GM13977 (cell line): ENCODE measurements around the gene TMEM178B.

Source experiments
- DNase-seq: peaks from one replicate; pipeline ENCODE4 v3.0.0; 2012; ENCODE audit warnings: low spot score
- CTCF ChIP-seq: IDR thresholded peaks from 2 replicates; pipeline ENCODE4 v1.5.1; 2012; ENCODE audit warnings: mild to moderate bottlenecking, control low read depth; ENCODE audit not compliant: insufficient read depth; ENCODE audit errors: extremely low read depth, missing control alignments
- in situ Hi-C: fragments of 300-500 bp; cut with MboI; formaldehyde crosslinking; loops from one replicate; pipeline ENCODE4 v1.12.0; 2022; ENCODE audit warnings: low sequenced_read_pairs, low pct_unique_long_range_greater_than_20kb, mixed read lengths, inconsistent platforms; ENCODE audit not compliant: unreplicated experiment

The TMEM178B gene

DNA sequence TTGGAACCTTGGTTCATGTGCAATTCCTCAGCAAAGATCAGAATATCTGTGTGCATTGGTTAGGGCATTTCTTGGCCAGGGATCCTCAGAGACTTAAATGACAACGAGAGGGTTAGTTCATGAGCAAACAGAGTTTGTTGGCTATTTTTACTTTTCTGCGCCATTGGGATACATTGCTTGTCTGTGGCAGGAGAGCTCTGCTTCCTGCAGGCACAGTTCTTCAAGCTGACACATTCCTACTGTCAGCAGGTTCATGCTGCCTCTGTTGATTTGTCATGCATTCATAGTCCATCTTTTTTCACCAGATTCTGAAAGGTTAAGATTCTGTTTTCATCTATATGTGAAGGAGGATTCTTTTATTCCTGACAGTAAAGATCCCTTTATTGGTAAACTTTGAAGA, 139.4 kb downstream of the TMEM178B start:
- in situ Hi-C loops = no loop called here
- no peak for TF ChIP-seq CTCF
- DNase-seq = no peak

DNA sequence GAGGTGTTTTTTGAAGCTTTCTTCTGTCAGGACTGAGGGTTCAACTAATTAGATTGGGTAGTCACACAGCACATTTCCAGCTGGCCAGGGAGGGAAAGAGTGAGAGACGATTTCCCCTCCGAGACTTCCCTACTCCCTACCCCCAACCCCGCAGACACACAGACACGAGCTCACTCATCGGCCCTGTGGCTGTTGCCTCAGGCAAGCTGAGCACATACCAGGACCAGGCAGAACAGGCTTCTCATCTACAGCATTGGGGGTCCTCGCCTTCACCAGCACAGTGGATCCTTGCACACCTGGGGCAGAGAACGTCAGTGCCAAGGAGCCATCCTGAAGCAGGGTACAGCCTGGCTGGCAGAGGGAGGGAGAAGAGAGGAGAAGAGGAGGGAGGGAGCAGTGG, 144.1 kb downstream of the TMEM178B start:
- TF ChIP-seq CTCF = no peak
- in situ Hi-C loops = no loop called here
- DNase-seq = no peak

GRCh38 chr7:141218941-141219340, 145.1 kb downstream of the TMEM178B start:
- in situ Hi-C loops = no loop called here
- TF ChIP-seq CTCF = no peak
- DNase-seq = no peak

DNA sequence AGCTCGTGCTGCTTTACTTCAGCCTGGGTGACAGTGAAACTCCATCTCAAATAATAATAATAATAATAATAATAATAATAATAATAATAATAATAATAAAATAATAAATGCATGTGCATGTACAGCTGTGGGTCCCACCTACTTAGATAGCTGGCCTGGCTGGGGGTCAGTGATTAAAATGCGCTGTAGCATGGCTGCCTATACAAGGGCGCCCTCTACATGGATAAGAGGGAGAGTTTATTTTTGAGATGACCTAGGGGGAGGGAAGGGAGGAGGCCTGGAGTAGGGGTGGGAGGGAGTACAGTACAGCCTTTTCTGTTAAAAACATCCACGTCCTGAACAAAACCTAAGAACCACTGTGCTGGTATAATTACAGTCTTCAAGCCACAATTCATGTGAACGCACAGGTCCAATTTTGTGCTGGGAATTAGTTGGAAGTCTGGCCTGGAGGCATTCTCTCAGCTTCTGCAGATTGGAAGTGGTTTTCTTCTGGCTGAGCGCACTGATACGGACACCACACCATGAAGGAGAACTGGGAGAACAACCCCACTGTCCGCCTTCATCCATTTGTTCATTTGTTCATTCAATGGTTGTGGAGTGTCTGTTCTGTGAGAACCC, 146.5 kb downstream of the TMEM178B start:
- peak; percentile 11 for TF ChIP-seq CTCF
- in situ Hi-C loops = no loop called here
- peak; percentile 40 for DNase-seq

DNA sequence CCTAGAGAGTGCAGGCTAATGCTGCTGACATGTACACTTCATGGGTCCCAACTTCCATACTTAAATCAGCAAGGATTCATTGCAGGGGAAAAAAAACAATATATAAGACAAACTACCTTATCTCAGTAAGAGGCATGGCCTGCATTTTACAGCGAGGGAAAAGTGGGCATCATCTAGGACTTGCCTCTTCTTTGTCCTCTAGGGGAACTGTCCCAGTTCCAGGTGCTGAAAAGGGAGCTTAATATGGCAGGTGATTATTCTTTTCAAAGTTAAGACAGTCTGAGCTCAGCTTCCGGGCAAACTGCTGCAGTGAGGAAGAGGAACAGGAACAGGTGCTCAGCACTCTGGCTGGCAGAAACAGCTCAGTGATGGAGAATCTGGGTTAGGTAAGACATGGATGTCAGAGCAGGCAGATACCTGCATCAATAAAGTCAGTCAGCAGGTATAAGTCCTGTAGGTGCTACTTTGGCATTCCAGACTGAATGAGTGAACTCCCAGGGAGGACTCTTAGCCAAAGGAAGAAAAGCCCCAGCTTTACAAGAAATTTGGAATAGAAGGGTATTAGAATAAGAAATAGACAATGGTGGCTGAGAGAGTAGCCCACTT, 147.2 kb downstream of the TMEM178B start:
- no peak for DNase-seq
- in situ Hi-C loops = no loop called here
- TF ChIP-seq CTCF = no peak

GRCh38 chr7:141225916-141226618, 152.2 kb downstream of the TMEM178B start:
- no peak for DNase-seq
- TF ChIP-seq CTCF = no peak
- in situ Hi-C loops = no loop called here
